Endothelial cell (in vitro differentiated cells): ENCODE results near the gene PVRIG. TPM values are rescaled to one million over a fixed set of nuclear protein-coding genes. Genes with fewer than 3 reads are reported as not detected.
"Not testable (repeated sequence)": the region's sequence is repeated elsewhere in the genome, so short reads cannot be mapped to it uniquely, and the experiment has no call there.

Experiments used
- DNase-seq: peaks from one replicate; pipeline ENCODE4 v3.0.0; 2021; ENCODE audit warnings: low spot score
- H3K27ac Mint-ChIP-seq: one replicate; pipeline ENCODE4 v1.8.0; 2021; ENCODE audit warnings: mixed read lengths, inconsistent platforms; ENCODE audit not compliant: unreplicated experiment
- H3K27me3 Mint-ChIP-seq: one replicate; pipeline ENCODE4 v1.8.0; 2021; ENCODE audit warnings: mild to moderate bottlenecking, moderate library complexity, mixed read lengths, inconsistent platforms; ENCODE audit not compliant: unreplicated experiment
- H3K36me3 Mint-ChIP-seq: one replicate; pipeline ENCODE4 v1.8.0; 2021; ENCODE audit warnings: mild to moderate bottlenecking, low read depth, mixed read lengths, inconsistent platforms; ENCODE audit not compliant: unreplicated experiment
- H3K4me1 Mint-ChIP-seq: one replicate; pipeline ENCODE4 v1.8.0; 2021; ENCODE audit warnings: mild to moderate bottlenecking, mixed read lengths, inconsistent platforms; ENCODE audit not compliant: unreplicated experiment
- H3K4me3 Mint-ChIP-seq: one replicate; pipeline ENCODE4 v1.8.0; 2021; ENCODE audit warnings: mild to moderate bottlenecking, mixed read lengths, inconsistent platforms; ENCODE audit not compliant: unreplicated experiment
- H3K9me3 Mint-ChIP-seq: one replicate; pipeline ENCODE4 v1.8.0; 2021; ENCODE audit warnings: mixed read lengths, inconsistent platforms; ENCODE audit not compliant: unreplicated experiment
- total RNA-seq: library from RNA; stranded (reverse); fragmentation: NEBNext Ultra II Directional; extraction: Animal tissue kit (Norgen Biotek cat#: 25700); gene quantifications from one replicate; pipeline ENCODE4 v1.2.1, GENCODE V29; 2021; ENCODE audit not compliant: unreplicated experiment
- TF ChIP-seq, protein P1 (sequence below): fragments of 200-600 bp; sonication (generic); IDR thresholded peaks from one replicate; pipeline ENCODE4 v1.5.0; 2021; ENCODE audit warnings: antibody characterized with exemption; ENCODE audit not compliant: unreplicated experiment

PVRIG gene
- total RNA-seq, 1 donor from 2014 or later = not detected

DNA sequence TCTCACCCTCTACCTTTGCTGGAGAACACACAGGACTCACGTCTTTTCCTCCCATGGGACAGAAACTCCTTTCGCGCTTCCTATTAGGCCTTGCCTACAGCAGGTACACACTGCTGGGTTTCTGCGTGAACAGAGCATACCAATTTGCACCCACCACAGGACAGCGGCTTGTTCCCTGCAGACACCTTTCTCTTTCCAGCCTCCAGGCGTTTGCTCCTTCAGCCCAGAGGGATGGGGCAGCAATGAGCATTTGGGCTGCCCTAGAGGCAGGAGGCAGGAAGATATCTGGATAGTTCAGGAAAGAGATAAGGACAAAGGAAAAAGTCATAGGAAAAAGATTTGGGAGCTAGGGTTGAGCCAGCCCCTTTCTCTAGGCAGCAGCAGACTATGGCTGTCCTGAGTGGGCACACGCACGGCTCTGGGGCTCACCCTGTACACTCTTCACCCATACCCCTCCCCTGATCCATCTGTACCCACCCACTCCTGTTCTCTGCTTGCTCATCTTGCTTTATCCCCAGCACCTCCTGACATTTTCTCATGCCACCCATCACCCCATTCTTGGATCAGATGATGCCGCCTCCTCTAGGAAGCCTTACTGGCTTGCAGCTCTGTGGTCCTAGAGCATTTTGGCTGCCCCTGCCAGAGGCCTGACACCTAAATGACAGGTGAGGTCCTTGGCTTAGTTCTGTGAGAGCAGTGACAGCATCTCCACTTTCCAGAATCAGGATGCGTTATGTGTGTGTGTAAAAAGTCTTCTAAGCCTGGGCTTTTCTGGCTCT is 47.0 kb downstream of the PVRIG start:
- Mint-ChIP-seq H3K36me3 (peaks cover 9% of the 10 kb centered on the region), H3K4me3 (peak overlapping the region; percentile 74), H3K27me3 (peaks cover 6% of the 10 kb centered on the region), H3K4me1 (peaks cover 32% of the 10 kb centered on the region), H3K27ac (peak overlapping the region; percentile 81), H3K9me3 (no peaks in the 10 kb centered on the region)
- TF ChIP-seq, protein P1, sequence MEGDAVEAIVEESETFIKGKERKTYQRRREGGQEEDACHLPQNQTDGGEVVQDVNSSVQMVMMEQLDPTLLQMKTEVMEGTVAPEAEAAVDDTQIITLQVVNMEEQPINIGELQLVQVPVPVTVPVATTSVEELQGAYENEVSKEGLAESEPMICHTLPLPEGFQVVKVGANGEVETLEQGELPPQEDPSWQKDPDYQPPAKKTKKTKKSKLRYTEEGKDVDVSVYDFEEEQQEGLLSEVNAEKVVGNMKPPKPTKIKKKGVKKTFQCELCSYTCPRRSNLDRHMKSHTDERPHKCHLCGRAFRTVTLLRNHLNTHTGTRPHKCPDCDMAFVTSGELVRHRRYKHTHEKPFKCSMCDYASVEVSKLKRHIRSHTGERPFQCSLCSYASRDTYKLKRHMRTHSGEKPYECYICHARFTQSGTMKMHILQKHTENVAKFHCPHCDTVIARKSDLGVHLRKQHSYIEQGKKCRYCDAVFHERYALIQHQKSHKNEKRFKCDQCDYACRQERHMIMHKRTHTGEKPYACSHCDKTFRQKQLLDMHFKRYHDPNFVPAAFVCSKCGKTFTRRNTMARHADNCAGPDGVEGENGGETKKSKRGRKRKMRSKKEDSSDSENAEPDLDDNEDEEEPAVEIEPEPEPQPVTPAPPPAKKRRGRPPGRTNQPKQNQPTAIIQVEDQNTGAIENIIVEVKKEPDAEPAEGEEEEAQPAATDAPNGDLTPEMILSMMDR = no peak
- DNase-seq = peak; percentile 26

DNA sequence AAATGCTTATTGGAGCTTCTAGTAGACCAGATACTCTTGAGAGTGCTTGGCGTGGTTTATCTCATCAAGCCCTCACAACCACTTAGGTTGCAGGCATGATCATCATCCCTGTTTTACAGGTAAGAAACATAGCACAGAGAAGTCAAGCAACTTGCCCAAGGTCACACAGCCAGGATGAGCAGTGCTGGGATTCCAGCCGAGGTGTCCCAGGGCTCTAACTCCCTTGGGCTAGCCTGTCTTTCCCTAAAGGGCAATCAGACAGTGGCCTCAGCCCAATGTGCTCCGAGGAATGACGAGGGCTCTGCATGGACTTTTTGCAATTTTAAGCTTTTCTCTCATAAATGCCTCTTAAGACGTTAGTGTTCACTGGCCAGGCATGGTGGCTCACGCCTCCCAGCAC is 47.9 kb downstream of the PVRIG start:
- H3K27me3 Mint-ChIP-seq = peaks cover 6% of the 10 kb centered on the region
- DNase-seq = no peak
- H3K27ac Mint-ChIP-seq = no peak overlapping the region
- no peaks in the 10 kb centered on the region for H3K9me3 Mint-ChIP-seq
- peaks cover 4% of the 10 kb centered on the region for H3K36me3 Mint-ChIP-seq
- H3K4me1 Mint-ChIP-seq = peaks cover 32% of the 10 kb centered on the region
- no peak overlapping the region for H3K4me3 Mint-ChIP-seq
- TF ChIP-seq, protein P1 = no peak

DNA sequence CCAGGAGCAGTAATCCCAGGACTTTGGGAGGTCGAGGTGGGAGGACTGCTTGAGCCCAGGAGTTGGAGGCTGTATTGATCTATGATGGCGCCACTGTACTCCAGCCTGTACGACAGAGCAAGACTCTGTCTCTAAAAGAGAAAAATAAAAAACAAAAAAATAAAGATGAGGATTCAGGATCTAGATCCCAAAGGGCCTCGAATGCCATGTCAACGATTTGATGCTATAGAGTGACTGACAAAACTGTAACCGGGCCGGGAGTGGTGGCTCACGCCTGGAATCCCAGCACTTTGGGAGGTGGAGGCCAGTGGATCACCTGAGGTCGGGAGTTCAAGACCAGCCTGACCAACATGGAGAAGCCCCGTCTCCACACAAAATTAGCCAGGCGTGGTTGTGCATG is 49.1 kb downstream of the PVRIG start:
- peaks cover 32% of the 10 kb centered on the region for H3K4me1 Mint-ChIP-seq

DNA sequence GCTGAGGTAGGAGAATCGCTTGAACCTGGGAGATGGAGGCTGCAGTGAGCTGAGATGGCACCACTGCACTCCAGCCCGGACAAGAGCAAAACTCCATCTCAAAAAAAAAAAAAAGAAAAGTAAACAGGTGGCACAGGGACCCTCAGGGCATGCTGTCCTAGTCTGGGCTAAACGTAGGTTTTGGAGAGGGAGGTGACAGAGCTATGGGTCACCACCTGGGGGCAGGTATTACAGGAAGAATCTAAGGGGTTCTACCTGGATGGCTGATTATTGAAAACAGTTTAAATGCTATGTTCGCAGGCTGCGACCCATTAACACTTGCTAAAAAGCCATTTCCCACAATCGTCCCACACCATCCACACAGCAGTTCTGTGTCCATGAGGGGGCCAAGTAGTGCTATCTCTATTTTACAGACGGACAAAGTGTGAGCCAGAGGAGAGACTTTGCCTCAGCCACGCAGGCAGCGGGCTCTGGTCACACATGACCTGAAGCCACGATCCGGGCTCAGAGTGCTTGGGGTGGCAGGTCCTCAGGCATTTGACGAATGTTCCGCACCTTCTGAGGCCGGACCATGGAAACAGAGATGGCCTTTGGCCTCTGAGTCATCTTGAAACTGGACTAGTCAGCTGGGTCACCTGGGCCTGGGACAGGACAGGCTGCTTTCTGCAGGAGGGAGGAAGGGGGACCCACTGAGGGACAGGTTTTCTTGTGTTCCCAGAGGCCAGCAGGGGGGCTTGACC is 49.7 kb downstream of the PVRIG start:
- H3K4me3 Mint-ChIP-seq = peak overlapping the region; percentile 56
- not testable (repeated sequence) for H3K36me3 Mint-ChIP-seq, H3K27ac Mint-ChIP-seq, DNase-seq, H3K27me3 Mint-ChIP-seq, H3K9me3 Mint-ChIP-seq
- peaks cover 29% of the 10 kb centered on the region for H3K4me1 Mint-ChIP-seq

More for the DNA sequence above, 49.1 kb downstream of the PVRIG start:
- not testable (repeated sequence) for H3K9me3 Mint-ChIP-seq, DNase-seq, H3K36me3 Mint-ChIP-seq, H3K27me3 Mint-ChIP-seq, H3K4me3 Mint-ChIP-seq, H3K27ac Mint-ChIP-seq

DNA sequence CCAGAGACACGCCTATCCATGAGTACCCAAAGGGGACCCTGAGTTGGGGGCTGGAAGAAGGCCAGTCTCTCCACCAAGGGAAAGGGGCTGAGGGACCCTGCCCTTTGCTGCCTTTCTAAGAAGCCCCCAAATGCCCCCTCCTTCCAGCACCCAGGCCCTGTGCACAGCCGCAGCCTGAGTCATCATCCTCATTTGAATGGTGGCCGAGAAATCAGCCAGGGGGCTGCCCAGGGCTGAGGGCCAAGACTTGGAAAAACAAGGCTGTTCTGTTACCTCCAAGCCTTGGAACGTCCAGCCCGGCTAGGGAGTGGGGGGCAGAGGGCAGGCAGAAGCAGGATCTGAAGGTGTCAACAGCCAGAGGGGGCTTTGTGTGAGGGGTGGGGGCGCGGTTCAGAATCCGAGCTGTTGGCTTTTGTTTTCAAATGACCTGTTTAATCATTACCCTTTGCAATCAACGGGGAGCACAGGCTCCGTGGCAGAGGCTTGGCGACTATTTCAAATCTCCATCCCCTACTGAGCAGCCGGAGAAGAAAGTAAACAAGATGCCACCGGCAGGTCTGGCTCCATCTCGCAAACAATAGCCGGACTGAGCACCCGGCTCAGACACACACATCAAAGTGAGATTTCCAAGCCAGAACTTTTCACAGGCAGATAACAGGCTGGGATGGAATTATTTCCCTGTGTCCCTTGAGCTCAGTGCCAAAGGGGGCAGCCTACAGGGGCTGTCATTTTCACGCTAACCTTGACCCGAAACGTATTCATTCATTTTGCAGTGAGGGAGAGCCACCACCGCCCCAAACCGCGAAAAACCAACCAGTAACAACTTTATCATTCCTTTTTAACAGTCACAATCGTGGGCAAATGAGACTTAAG is 50.5 kb downstream of the PVRIG start:
- H3K27ac Mint-ChIP-seq = peak overlapping the region; percentile 85
- H3K4me1 Mint-ChIP-seq = peaks cover 29% of the 10 kb centered on the region
- DNase-seq, H3K36me3 Mint-ChIP-seq, H3K27me3 Mint-ChIP-seq, H3K9me3 Mint-ChIP-seq: not testable (repeated sequence)
- H3K4me3 Mint-ChIP-seq = peak overlapping the region; percentile 98

Other genes with a start within 250 kb of the PVRIG start
- gene AZGP1, start 243.9 kb upstream of the PVRIG start, total RNA-seq = not detected
- gene ZKSCAN1, start 204.4 kb upstream of the PVRIG start, total RNA-seq = 63.1 TPM
- gene ZSCAN21, start 170.2 kb upstream of the PVRIG start, total RNA-seq = 18.5 TPM
- gene ZNF3, start 138.2 kb upstream of the PVRIG start, total RNA-seq = 47.7 TPM
- 82.4 TPM for gene COPS6, start 131.0 kb upstream of the PVRIG start, total RNA-seq
- 119 TPM for gene MCM7, start 118.6 kb upstream of the PVRIG start, total RNA-seq
- 17.8 TPM for gene AP4M1, start 118.3 kb upstream of the PVRIG start, total RNA-seq
- 71.8 TPM for gene TAF6, start 100.6 kb upstream of the PVRIG start, total RNA-seq
- 28.3 TPM for gene CNPY4, start 100.3 kb upstream of the PVRIG start, total RNA-seq
- 1.6 TPM for gene MBLAC1, start 93.0 kb upstream of the PVRIG start, total RNA-seq
- gene LAMTOR4, start 71.0 kb upstream of the PVRIG start, total RNA-seq = 68.6 TPM
- 30.2 TPM for gene TRAPPC14, start 61.2 kb upstream of the PVRIG start, total RNA-seq
- 4.4 TPM for gene GAL3ST4, start 51.3 kb upstream of the PVRIG start, total RNA-seq
- 27.2 TPM for gene GPC2, start 42.6 kb upstream of the PVRIG start, total RNA-seq
- gene STAG3, start 42.0 kb upstream of the PVRIG start, total RNA-seq = 1.9 TPM
- not detected for gene SPDYE3, start 87.8 kb downstream of the PVRIG start, total RNA-seq
- gene PILRB, start 138.2 kb downstream of the PVRIG start, total RNA-seq = 40.1 TPM
- gene PILRA, start 153.5 kb downstream of the PVRIG start, total RNA-seq = 4.2 TPM
- gene ZCWPW1, start 208.8 kb downstream of the PVRIG start, total RNA-seq = 2.2 TPM
- gene MEPCE, start 209.9 kb downstream of the PVRIG start, total RNA-seq = 30.5 TPM
- 27.3 TPM for gene PPP1R35, start 216.5 kb downstream of the PVRIG start, total RNA-seq
- gene SPACDR, start 244.3 kb downstream of the PVRIG start, total RNA-seq = 4.3 TPM